RPMI7951 (cell line): ENCODE measurements around the gene MRPL54. TPM values are rescaled to one million over a fixed set of nuclear protein-coding genes. Genes with fewer than 3 reads are reported as not detected.
"Not testable (repeated sequence)": the region's sequence is repeated elsewhere in the genome, so short reads cannot be mapped to it uniquely, and the experiment has no call there.

ENCODE experiments used
- DNase-seq: peaks from one replicate; pipeline ENCODE4 v3.0.0-alpha.2; 2012; ENCODE audit warnings: low read depth
- total RNA-seq: library from RNA; depleted of rRNA; stranded (reverse); fragments of >200 nt; shearing (Covaris generic); gene quantifications from 2 replicates; pipeline ENCODE4 v1.2.3, GENCODE V29; 2014; rRNA removed

MRPL54 gene
- total RNA-seq, 1 experiment from 2014 or later = 90.7 TPM

DNA sequence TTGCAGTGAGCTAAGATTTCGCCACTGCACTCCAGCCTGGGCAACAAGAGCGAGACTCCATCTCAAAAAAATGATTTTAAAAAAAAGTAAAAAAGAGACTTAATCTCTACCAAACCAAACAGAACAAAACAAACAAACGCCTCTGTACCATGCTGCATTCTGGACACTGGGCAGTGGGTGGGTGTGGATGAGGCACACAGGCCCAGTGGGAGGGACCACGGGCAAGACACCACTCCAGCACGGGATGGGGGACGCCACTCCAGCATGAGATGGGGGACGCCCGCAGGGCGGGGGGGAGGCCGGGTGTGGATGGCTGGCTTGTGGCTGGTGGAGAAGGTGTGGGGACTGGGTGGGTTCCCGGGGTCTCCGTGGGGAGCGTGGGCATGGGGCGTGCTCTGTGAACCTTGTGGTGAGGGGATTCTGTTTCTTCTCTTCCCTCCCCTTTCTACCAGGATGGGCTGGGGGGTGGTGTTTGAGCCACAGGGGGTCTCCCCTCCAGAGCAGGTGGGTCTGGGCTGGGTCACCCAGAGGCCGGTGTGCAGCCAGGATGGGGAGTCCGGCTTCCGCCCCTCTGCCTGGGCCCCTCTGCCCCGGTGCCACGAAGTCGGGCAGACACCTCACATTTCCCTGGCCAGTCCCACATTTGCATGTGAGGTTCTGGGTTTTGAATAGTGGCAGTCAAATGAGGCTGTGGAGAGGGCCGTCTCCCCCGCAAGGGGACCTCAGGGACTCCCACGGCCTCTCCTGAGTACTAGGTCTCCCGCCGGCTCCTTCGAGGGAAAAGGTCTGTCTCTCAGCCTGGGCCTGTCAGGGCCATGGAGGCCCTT lies 47.6 kb downstream of the MRPL54 start:
- no peak for DNase-seq

DNA sequence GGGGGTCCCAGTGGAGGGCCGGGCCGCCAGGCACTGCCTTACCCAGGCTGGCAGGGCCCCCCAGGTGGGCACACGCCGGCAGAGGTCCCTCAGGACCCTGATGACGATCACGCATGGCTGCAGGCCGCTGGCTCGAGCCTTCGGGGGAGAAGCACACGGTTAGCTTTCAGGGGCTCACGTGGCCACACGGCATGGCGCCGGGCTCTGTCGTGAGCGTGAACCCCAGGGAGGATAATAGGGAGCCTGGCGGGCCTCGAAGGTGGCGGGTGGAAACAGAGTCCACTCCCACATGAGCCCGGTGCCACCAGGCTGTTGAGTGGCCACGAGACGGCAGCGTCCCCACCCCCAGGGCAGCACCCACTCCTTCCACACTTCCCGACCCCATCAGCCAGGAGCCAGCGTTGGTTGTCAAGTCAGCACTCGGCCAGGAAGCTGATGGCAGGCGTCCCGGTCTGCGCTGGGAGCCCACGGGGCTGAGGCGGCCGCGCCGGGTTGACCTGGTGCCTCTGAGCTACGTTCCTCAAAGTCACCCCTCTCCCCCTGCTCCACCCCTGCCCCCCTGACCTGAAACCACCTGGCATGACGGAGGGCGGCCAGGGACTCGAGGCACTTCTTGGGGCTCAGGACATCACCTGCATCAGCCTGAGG lies 48.4 kb downstream of the MRPL54 start:
- no peak for DNase-seq

DNA sequence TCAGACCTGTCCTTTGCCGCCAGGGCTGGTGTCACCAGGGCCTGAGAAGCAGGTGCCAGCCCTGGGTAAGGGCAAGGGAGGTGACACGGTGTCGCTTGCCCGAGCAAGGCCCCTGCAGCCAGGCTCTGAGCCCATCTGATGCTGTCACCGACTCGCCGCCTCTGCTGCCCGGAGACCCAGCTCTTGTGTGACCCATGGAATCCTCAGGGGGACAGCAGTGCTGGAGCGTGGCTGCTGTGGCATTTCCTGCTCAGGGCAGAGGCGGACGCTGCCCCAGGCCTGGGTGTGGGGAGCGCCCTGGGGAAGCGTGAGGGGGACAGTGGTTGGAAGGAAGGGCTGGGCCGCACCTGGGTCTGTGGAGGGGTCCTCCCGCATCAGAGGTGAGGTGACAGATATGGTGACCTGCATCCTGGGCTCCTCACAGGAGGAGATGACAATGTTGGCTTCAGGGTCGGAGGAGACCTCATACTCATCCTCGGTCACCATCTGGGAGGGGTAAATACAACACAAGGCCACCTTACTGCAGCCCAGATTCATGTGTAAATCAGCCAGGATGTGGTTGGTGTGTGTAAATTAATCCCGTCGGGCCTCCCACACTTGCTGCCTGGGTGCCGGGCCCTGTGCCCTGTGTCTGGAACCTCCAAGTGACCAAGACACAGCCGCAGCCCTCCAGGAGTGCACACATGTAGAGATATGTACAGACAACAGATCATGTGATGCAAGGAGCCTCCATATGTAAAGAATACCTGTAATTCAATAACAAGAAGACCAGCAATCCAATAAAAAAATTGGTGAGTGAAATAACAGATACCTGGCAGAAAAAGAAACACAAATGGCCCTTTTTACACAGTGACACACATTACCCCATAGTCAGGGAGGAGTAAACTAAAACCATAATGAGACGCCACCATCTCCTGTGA lies 51.3 kb downstream of the MRPL54 start:
- no peak for DNase-seq

DNA sequence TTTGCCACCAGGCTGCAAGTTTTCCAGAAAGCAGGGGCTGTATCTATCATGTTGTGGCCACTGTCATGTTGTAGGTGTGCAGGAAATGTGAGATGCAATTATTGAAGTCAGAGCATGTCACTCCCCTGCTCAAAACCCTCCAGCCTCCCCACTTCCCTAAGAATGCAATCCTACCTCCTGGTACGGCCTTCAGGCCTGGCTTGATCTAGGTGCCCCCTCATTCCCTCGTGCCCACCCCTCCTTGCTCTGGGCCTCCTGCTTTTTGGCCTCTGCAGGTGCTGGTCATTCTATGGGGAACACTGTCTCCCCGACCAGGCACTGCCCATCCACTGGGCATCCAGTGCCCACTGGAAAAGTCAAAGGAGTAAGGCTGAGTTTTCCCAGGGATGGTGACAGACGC lies 52.2 kb downstream of the MRPL54 start:
- DNase-seq = no peak

DNA sequence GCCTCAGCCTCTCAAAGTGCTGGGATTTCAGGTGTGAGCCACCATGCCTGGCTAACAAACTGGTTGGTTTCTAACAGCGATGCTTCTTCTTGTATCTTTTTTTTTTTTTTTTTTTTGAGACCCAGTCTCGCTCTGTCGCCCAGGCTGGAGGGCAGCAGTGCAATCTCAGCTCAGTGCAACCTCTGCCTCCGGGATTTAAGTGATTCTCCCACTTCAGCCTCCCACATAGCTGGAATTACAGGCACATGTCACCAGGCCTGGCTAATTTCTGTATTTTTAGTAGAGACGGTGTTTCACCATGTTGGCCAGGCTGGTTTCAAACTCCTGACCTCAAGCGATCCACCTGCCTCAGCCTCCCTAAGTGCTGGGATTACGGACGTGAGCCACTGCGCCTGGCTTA lies 53.7 kb downstream of the MRPL54 start:
- DNase-seq = not testable (repeated sequence)

DNA sequence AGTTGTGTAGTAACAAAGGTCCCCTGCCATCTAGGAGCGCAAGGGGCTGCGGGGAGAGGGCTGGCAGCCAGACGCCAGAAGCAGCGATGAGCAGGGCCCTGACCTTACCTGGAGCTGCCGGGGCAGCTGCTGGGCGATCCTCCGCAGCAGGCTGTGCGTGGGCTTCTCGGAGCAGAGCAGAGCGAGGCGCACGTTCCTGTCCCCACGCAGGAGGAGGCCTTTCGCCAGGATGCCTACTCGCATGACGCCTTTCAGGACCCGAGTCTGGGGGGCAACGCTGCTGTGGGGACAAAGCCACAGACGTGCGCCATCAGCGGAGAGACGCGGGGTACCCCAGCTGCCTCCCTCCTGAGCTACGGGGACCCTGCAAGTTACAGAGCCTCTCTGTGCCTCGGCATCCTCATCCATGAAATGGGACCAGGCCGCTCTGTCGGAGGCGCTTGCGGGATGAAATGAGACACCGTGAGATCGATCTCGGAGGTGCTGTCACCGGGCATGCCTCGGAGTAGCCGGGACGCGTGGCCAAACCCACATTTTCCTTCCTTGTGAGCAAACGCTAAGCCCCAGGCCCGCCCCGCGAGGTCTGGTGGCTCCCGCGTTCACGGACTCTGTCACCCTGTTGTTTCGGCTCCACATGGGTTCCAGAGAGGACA lies 54.2 kb downstream of the MRPL54 start:
- no peak for DNase-seq

Other genes with a start within 250 kb of the MRPL54 start
- gene TEKTIP1, start 223.5 kb upstream of the MRPL54 start, total RNA-seq = not detected in 2 replicates
- gene MFSD12, start 205.1 kb upstream of the MRPL54 start, total RNA-seq = 205 and 240 TPM in 2 replicates
- gene HMG20B, start 189.7 kb upstream of the MRPL54 start, total RNA-seq = 135 and 192 TPM in 2 replicates
- 0.49 and 0.96 TPM in 2 replicates for gene GIPC3, start 177.2 kb upstream of the MRPL54 start, total RNA-seq
- 4.3 and 4.4 TPM in 2 replicates for gene TBXA2R, start 155.8 kb upstream of the MRPL54 start, total RNA-seq
- 16.5 and 21.6 TPM in 2 replicates for gene CACTIN, start 135.9 kb upstream of the MRPL54 start, total RNA-seq
- 13.1 and 13.9 TPM in 2 replicates for gene PIP5K1C, start 62.2 kb upstream of the MRPL54 start, total RNA-seq
- not detected in 2 replicates for gene TJP3, start 54.3 kb upstream of the MRPL54 start, total RNA-seq
- 5.8 and 15.0 TPM in 2 replicates for gene APBA3, start 990 bp upstream of the MRPL54 start, total RNA-seq
- gene RAX2, start 9.5 kb downstream of the MRPL54 start, total RNA-seq = not detected in 2 replicates
- gene MATK, start 23.7 kb downstream of the MRPL54 start, total RNA-seq = not detected in 2 replicates
- gene ZFR2, start 106.4 kb downstream of the MRPL54 start, total RNA-seq = not detected in 2 replicates
- gene ATCAY, start 118.0 kb downstream of the MRPL54 start, total RNA-seq = not detected in 2 replicates
- not detected in 2 replicates for gene NMRK2, start 170.4 kb downstream of the MRPL54 start, total RNA-seq
- gene DAPK3, start 208.4 kb downstream of the MRPL54 start, total RNA-seq = 54.1 and 74.7 TPM in 2 replicates
- 579 and 603 TPM in 2 replicates for gene EEF2, start 222.8 kb downstream of the MRPL54 start, total RNA-seq
- gene PIAS4, start 245.1 kb downstream of the MRPL54 start, total RNA-seq = 12.5 and 15.9 TPM in 2 replicates